ENCODE results near the gene PHYKPL. TPM values are rescaled to one million over a fixed set of nuclear protein-coding genes. Genes with fewer than 3 reads are reported as not detected.

The PHYKPL gene
- total and polyA plus RNA-seq, 12 donors: 15.0 to 125 (median 62.4) TPM

DNA sequence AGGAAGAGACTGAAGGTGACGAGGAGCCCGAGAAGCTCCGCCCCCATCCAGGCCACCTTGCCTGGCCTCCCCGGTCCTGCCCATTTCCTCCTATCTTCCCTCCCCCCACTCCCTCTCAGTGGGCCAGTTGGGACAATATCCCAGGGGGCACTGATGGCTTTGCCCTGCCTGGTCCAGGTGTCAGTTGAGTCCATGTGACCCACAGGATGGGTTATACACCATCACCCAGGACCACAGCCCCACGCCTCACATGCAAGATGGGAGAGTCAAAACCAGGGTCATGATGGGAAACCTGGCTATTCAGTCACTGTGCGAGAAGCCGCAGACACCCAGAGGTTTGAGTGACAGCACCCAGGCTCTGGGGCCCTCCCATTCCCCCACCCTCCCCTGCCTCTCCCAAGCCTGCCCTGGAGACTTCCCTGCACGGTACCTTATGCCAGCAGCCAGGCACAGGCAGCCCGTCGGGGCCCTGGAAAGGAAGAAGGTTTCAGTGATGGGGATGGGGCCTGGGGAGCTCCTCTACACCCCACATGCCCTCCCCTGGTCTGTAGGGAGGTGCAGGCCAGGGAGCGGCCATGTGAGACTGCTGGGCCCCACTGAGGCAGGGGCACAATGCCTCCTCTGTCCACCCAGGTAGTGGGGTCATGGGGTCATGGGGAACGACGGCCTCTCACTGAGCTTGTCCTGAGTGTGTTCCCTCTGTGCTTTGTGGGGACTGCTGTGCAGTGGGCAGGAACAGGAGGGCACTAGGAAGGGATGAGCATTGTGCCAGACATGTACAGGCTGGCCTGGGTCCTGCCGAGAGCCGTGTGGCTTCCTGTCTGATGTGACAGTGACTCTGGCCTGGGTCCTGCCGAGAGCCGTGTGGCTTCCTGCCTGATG is 6.3 kb upstream of the PHYKPL start:
- no peak overlapping the region for H3K4me3 ChIP-seq
- DNase-seq: no peak
- H3K36me3 ChIP-seq (replicated peaks in 1 of 2): no peaks in the 10 kb centered on the region
- TF ChIP-seq POLR2A (IDR thresholded peaks at IDR 0.05): no peak
- TF ChIP-seq, protein P1, sequence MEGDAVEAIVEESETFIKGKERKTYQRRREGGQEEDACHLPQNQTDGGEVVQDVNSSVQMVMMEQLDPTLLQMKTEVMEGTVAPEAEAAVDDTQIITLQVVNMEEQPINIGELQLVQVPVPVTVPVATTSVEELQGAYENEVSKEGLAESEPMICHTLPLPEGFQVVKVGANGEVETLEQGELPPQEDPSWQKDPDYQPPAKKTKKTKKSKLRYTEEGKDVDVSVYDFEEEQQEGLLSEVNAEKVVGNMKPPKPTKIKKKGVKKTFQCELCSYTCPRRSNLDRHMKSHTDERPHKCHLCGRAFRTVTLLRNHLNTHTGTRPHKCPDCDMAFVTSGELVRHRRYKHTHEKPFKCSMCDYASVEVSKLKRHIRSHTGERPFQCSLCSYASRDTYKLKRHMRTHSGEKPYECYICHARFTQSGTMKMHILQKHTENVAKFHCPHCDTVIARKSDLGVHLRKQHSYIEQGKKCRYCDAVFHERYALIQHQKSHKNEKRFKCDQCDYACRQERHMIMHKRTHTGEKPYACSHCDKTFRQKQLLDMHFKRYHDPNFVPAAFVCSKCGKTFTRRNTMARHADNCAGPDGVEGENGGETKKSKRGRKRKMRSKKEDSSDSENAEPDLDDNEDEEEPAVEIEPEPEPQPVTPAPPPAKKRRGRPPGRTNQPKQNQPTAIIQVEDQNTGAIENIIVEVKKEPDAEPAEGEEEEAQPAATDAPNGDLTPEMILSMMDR (IDR thresholded peaks at IDR 0.05): no peak
- peak overlapping the region in 2 of 5 donors; percentile 63 to 84 for H3K27ac ChIP-seq
- peaks cover 0 to 51% of the 10 kb centered on the region in 2 donors for H3K4me1 ChIP-seq (replicated peaks in 1 of 2)
- intact Hi-C loops (cut with DNase I): no loop called here
- WGBS, 4 donors: 58 to 78% (median 65%) methylated on average over 7 to 17 of the region's 17 CpGs
- no peaks in the 10 kb centered on the region for H3K27me3 ChIP-seq
- no peaks in the 10 kb centered on the region for H3K9me3 ChIP-seq (replicated peaks in 1 of 3)

DNA sequence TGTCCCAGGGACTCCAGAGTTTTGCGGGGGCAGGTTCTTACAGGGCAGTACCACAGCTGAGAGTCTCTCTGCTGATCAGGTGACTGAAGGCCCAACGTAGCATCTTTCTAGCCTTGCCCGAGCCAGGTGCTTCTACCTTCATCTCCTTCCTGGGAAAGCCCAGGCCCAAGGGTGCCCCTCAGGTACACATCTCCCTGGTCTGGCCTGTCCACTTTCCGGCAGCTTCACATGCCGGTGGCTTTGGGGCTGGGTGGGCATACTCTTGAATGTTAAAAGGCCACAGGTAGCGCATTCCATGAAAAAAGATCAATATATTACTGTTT is 5.7 kb upstream of the PHYKPL start:
- Histone ChIP-seq H3K36me3 (replicated peaks in 1 of 2) (no peaks in the 10 kb centered on the region), H3K27ac (peak overlapping the region in 2 of 5 donors; percentile 10 to 51), H3K27me3 (no peaks in the 10 kb centered on the region), H3K4me3 (no peak overlapping the region), H3K4me1 (replicated peaks in 1 of 2) (peaks cover 0 to 51% of the 10 kb centered on the region in 2 donors), H3K9me3 (replicated peaks in 1 of 3) (no peaks in the 10 kb centered on the region)
- intact Hi-C loops (cut with DNase I): no loop called here
- TF ChIP-seq, protein P1 (IDR thresholded peaks at IDR 0.05): no peak
- TF ChIP-seq POLR2A (IDR thresholded peaks at IDR 0.05): no peak
- WGBS, 4 donors: 90 to 98% (median 96%) methylated on average over 5 to 6 of the region's 6 CpGs
- no peak for DNase-seq

DNA sequence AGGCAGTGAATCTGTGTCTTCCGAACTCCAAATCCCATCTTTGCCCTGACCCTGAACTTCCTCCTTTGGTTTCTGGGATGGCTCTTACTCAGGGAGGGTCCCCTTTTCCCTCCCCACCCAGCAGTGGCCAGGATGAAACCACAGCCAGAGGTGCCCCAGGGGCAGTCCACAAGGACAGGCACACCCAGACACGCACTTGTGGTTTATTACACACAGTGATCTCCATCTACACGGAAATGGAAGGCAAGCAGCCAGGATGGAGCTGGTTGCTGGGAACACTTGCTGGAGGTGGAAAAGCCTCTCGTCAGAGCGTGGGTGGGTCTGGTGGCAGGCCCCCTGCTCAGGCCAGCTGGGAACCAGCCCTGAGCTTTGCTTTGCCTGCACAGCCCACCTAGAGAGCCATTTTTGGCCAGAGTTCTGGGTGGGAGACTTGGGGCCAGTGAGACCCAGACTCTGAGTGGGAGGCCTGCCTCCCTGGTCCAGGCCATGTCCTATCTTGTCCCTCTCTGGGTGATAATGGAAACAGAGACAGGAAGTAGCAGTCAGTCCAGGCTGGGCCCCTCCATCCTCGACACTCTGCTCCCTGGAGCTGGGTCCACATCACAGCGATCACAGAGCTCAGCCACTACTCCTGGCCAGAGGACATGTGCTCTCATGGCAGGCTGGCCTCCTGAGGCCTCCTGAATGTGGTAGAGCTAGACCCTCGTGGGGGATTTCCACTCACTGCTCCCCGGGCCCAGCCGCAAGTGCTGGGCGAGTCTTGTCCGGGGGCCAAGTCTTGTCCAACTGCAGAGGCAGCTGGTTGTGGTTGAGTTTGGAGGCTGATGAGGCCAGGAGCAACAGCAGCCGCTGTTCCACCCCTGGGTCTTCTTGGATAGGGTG is 5.1 kb upstream of the PHYKPL start:
- WGBS, 4 donors: 74 to 77% (median 74%) methylated on average over 6 to 13 of the region's 13 CpGs
- Histone ChIP-seq H3K36me3 (replicated peaks in 1 of 2) (no peaks in the 10 kb centered on the region), H3K27me3 (no peaks in the 10 kb centered on the region), H3K27ac (peak overlapping the region in 2 of 5 donors; percentile 10 to 51), H3K4me3 (no peak overlapping the region), H3K9me3 (replicated peaks in 1 of 3) (no peaks in the 10 kb centered on the region), H3K4me1 (replicated peaks in 1 of 2) (peaks cover 2 to 55% of the 10 kb centered on the region in 2 donors)
- intact Hi-C loops (cut with DNase I): no loop called here
- no peak for DNase-seq
- TF ChIP-seq POLR2A (IDR thresholded peaks at IDR 0.05): no peak
- TF ChIP-seq, protein P1 (IDR thresholded peaks at IDR 0.05): no peak

DNA sequence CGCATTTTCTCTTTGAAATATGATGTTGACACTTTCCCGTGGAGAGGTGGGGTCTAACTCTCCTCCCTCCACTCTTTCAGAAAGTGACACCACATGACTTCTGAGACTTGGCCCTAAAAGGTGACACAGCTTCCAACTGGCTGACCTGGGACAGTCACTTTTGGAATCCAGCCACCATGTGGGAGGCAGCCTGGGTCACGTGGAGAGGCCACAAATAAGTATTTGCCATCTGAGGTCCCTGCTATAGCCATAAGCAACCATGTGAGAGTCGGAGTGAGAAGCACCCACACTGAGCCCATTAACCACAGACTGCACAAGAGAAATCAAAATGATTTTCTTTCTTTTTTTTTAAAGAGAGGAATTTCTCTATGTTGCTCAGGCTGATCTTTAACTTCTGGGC is 4.1 kb upstream of the PHYKPL start:
- peak overlapping the region in 1 of 5 donors; percentile 9 for H3K27ac ChIP-seq
- no peak overlapping the region for H3K4me3 ChIP-seq
- WGBS, 4 donors: 33 to 38% (median 34%) methylated on average over 3 to 4 of the region's 4 CpGs
- TF ChIP-seq, protein P1 (IDR thresholded peaks at IDR 0.05): no peak
- TF ChIP-seq POLR2A (IDR thresholded peaks at IDR 0.05): no peak
- peak in 5 of 7 donors; percentile 32 to 71 (median 54) for DNase-seq
- H3K9me3 ChIP-seq (replicated peaks in 1 of 3): no peaks in the 10 kb centered on the region
- intact Hi-C loops (cut with DNase I): no loop called here
- H3K4me1 ChIP-seq (replicated peaks in 1 of 2): peaks cover 9 to 58% of the 10 kb centered on the region in 2 donors
- H3K27me3 ChIP-seq: no peaks in the 10 kb centered on the region
- H3K36me3 ChIP-seq (replicated peaks in 1 of 2): no peaks in the 10 kb centered on the region

All from adrenal gland (tissue), 12 donors.